Left hindlimb (tissue), 1 donor: Measurements from ENCODE around the gene IPO4.

Experiments
- DNase-seq: peaks from one replicate; pipeline ENCODE4 v3.0.0-alpha.2; 2018

The IPO4 gene

GRCh38 chr14:24130717-24131548 lies 57.7 kb downstream of the IPO4 start:
- DNase-seq = peak; percentile 80

GRCh38 chr14:24130380-24130716 lies 58.3 kb downstream of the IPO4 start, which contains the start of gene FITM1:
FITM1 (plus strand) TSS chr14:24130659; CDS start chr14:24131564, 905 bp downstream.
- no peak for DNase-seq
